ENCODE measurements around the gene ZNF330. TPM values are rescaled to one million over a fixed set of nuclear protein-coding genes. Genes with fewer than 3 reads are reported as not detected.

ZNF330 gene
- total RNA-seq, 4 donors from 2014 or later = 31.2 to 44.9 (median 42.4) TPM

DNA sequence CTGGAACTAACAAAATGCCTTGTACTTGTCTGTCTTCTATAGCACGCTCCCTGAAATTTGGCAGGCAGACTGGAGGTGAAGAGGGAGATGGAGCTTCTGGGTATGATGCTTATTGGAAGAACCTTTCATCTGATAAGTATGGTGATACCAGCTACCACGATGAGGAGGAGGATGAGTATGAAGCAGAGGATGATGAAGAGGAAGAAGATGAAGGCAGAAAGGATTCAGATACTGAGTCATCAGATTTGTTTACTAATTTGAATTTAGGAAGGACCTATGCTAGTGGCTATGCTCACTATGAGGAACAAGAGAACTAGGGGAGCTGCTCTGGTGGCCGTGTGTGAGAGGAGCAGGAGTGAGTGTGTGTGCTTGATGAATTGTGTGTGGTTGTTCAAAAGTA lies 13.0 kb downstream of the ZNF330 start:
- ATAC-seq = no peak
- Histone ChIP-seq H3K27ac (no peak overlapping the region), H3K4me3 (no peak overlapping the region), H3K36me3 (peaks cover 25 to 72% of the 10 kb centered on the region in 2 donors), H3K9me3 (no peaks in the 10 kb centered on the region), H3K4me1 (no peaks in the 10 kb centered on the region), H3K27me3 (no peaks in the 10 kb centered on the region)
- TF ChIP-seq EP300 (IDR thresholded peaks at IDR 0.05) = no peak
- WGBS, 2 donors (ENCODE audit: low coverage in 1 of 2) = 69 to 83% methylated on average over 3 of the region's 3 CpGs

DNA sequence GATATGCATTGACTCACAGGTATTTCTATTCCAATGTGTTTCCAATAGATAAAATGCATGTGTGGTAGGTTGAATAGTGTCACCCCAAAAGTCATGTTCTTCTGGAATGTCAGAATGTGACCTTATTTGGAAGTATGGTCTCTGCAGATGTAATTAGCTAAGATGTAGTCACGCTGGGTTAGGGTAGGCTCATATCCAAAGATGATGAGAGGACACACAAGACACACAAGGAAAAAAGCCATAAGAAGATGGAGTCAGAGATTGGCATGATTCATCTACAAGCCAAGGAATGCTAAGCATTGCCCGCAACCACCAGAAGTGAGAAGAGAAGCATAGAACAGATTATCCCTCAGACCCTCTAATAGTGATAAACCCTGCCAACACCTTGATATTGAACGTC lies 17.5 kb downstream of the ZNF330 start:
- Histone ChIP-seq H3K27me3 (no peaks in the 10 kb centered on the region), H3K4me1 (no peaks in the 10 kb centered on the region), H3K9me3 (no peaks in the 10 kb centered on the region), H3K36me3 (peaks cover 7 to 29% of the 10 kb centered on the region in 2 donors), H3K4me3 (no peak overlapping the region), H3K27ac (no peak overlapping the region)
- ATAC-seq = no peak
- TF ChIP-seq EP300 (IDR thresholded peaks at IDR 0.05) (no peak), POLR2A (IDR thresholded peaks at IDR 0.05) (no peak), POLR2AphosphoS5 (IDR thresholded peaks at IDR 0.05) (no peak)
- TF ChIP-seq, protein P1, sequence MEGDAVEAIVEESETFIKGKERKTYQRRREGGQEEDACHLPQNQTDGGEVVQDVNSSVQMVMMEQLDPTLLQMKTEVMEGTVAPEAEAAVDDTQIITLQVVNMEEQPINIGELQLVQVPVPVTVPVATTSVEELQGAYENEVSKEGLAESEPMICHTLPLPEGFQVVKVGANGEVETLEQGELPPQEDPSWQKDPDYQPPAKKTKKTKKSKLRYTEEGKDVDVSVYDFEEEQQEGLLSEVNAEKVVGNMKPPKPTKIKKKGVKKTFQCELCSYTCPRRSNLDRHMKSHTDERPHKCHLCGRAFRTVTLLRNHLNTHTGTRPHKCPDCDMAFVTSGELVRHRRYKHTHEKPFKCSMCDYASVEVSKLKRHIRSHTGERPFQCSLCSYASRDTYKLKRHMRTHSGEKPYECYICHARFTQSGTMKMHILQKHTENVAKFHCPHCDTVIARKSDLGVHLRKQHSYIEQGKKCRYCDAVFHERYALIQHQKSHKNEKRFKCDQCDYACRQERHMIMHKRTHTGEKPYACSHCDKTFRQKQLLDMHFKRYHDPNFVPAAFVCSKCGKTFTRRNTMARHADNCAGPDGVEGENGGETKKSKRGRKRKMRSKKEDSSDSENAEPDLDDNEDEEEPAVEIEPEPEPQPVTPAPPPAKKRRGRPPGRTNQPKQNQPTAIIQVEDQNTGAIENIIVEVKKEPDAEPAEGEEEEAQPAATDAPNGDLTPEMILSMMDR (IDR thresholded peaks at IDR 0.05) = no peak
- WGBS, 2 donors (ENCODE audit: low coverage in 1 of 2) = 70 to 73% methylated on average over 2 to 3 of the region's 3 CpGs

DNA sequence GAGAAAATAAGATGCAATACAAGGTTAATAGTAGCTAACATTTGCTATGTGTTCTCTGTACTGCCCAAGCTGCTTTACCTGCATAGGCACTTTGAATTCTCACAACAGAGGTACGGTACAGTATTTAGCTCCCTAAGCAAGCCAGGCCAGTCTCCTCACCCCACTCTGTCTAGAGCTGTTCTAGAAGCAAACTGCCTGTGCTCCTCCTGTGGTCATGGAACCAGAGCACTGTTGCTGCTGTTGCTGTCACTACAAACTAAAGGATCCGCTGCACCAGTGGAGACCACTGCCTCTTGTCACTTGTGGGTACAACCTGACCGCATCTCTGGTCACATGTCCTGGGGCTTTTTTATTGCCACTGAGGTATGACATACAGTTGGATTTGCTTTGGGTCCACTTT lies 19.6 kb downstream of the ZNF330 start:
- no peaks in the 10 kb centered on the region for H3K4me1 ChIP-seq
- ATAC-seq = no peak
- TF ChIP-seq POLR2AphosphoS5 (IDR thresholded peaks at IDR 0.05) (no peak), POLR2A (IDR thresholded peaks at IDR 0.05) (no peak), EP300 (IDR thresholded peaks at IDR 0.05) (no peak)
- TF ChIP-seq, protein P1 (IDR thresholded peaks at IDR 0.05) = no peak
- 64 to 93% methylated on average over 2 of the region's 3 CpGs for WGBS, 2 donors (ENCODE audit: low coverage in 1 of 2)
- H3K9me3 ChIP-seq = no peaks in the 10 kb centered on the region
- no peak overlapping the region for H3K4me3 ChIP-seq
- peaks cover 0 to 8% of the 10 kb centered on the region in 2 donors for H3K36me3 ChIP-seq
- H3K27me3 ChIP-seq = no peaks in the 10 kb centered on the region
- H3K27ac ChIP-seq = no peak overlapping the region

DNA sequence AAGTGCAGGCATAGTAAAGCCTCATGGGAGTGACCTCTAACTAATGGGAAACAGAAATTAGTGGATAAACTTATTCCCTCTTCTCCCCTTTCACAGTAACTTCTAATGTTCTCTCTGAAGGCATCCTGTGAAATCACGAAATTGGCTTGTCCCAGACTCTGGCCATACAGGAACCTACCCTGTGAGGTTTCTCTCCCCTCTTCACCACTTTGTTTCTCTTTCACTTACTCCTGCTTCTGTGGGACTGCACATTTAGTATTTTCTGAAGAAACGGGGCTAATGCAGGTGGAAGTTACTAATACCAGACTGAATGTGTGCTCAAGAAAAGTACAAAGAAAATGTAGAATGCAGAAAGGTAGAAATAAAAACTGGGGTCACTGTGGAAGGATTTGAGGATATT lies 20.0 kb downstream of the ZNF330 start:
- H3K36me3 ChIP-seq = peaks cover 0 to 4% of the 10 kb centered on the region in 2 donors
- WGBS, 2 donors (ENCODE audit: low coverage in 1 of 2) = 80 to 87% methylated on average over 1 to 2 of the region's 2 CpGs
- H3K27ac ChIP-seq = no peak overlapping the region
- TF ChIP-seq POLR2A (IDR thresholded peaks at IDR 0.05) (no peak), EP300 (IDR thresholded peaks at IDR 0.05) (no peak), POLR2AphosphoS5 (IDR thresholded peaks at IDR 0.05) (no peak)
- TF ChIP-seq, protein P1 (IDR thresholded peaks at IDR 0.05) = no peak
- no peak for ATAC-seq
- H3K27me3 ChIP-seq = no peaks in the 10 kb centered on the region
- H3K4me1 ChIP-seq = no peaks in the 10 kb centered on the region
- H3K4me3 ChIP-seq = no peak overlapping the region
- H3K9me3 ChIP-seq = no peaks in the 10 kb centered on the region

DNA sequence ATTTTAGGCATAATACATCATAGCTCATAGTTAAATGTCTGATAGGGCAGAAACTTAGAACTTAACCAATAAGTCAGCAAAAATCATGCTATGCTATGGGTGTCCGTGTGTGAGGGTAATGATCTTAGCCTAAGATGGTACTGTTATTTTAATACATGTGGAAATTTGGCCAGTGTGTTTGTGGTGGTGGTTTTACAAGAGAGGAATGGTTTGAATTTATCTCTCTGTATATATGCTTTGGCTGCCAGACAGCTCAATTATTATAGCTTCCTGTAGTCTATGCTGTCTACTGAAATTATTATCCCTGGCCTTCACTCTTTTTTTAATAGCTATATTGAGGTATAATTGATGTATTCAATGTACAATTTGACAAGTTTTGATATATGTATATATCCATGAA lies 21.3 kb downstream of the ZNF330 start:
- peaks cover 0 to 4% (median 0%) of the 10 kb centered on the region in 3 donors for H3K4me1 ChIP-seq
- TF ChIP-seq POLR2AphosphoS5 (IDR thresholded peaks at IDR 0.05) (no peak), POLR2A (IDR thresholded peaks at IDR 0.05) (no peak), EP300 (IDR thresholded peaks at IDR 0.05) (no peak)
- TF ChIP-seq, protein P1 (IDR thresholded peaks at IDR 0.05) = no peak
- no peaks in the 10 kb centered on the region for H3K36me3 ChIP-seq
- H3K27me3 ChIP-seq = no peaks in the 10 kb centered on the region
- ATAC-seq = no peak
- WGBS, 2 donors (ENCODE audit: low coverage in 1 of 2) = 33 to 57% methylated on average over 1 of the region's 1 CpG
- no peaks in the 10 kb centered on the region for H3K9me3 ChIP-seq
- H3K27ac ChIP-seq = no peak overlapping the region
- no peak overlapping the region for H3K4me3 ChIP-seq
